Nephron progenitor cell (in vitro differentiated cells): ENCODE results near the gene SLC25A11.

ENCODE experiments used
- DNase-seq: peaks from one replicate; pipeline ENCODE4 v3.0.0; 2021
- H3K27ac Mint-ChIP-seq: 2 replicates; pipeline ENCODE4 v1.8.0; 2021; ENCODE audit warnings: mild to moderate bottlenecking, moderate library complexity, mixed read lengths
- H3K27me3 Mint-ChIP-seq: 2 replicates; pipeline ENCODE4 v1.8.0; 2021; ENCODE audit warnings: mild to moderate bottlenecking, low read depth, mixed read lengths; ENCODE audit not compliant: poor library complexity
- H3K36me3 Mint-ChIP-seq: 2 replicates; pipeline ENCODE4 v1.8.0; 2021; ENCODE audit warnings: low read depth, mixed read lengths
- H3K4me1 Mint-ChIP-seq: 2 replicates; pipeline ENCODE4 v1.8.0; 2021; ENCODE audit warnings: mixed read lengths
- H3K4me3 Mint-ChIP-seq: 2 replicates; pipeline ENCODE4 v1.8.0; 2021; ENCODE audit warnings: mild to moderate bottlenecking, moderate library complexity, mixed read lengths
- H3K9me3 Mint-ChIP-seq: 2 replicates; pipeline ENCODE4 v1.8.0; 2021; ENCODE audit warnings: mild to moderate bottlenecking, moderate library complexity, mixed read lengths
- TF ChIP-seq, protein P1 (sequence below): fragments of 200-600 bp; sonication (generic); IDR thresholded peaks from 2 replicates; pipeline ENCODE4 v1.5.0; 2021; ENCODE audit warnings: antibody characterized with exemption

The SLC25A11 gene

DNA sequence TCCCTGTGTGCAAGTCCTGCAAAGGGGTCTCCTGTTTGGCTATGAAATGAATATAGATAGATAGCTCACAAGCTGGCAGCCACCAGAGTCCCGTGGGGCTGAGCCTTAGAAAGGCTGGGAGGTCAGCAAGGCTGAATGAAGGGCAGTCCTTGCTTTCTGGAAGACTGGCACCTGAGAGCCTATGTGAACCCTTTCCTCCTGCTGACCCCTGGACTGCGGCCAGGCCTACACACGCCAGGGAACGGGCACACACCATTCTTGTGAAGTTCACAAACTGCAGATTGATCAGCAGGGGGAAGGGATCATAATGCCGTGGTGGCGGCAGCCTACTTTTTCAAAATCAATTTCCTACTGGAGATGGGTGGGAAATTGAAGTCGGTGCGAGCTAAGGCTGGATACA is 41.5 kb downstream of the SLC25A11 start:
- H3K9me3 Mint-ChIP-seq, result no peaks in the 10 kb centered on the region
- TF ChIP-seq, protein P1, sequence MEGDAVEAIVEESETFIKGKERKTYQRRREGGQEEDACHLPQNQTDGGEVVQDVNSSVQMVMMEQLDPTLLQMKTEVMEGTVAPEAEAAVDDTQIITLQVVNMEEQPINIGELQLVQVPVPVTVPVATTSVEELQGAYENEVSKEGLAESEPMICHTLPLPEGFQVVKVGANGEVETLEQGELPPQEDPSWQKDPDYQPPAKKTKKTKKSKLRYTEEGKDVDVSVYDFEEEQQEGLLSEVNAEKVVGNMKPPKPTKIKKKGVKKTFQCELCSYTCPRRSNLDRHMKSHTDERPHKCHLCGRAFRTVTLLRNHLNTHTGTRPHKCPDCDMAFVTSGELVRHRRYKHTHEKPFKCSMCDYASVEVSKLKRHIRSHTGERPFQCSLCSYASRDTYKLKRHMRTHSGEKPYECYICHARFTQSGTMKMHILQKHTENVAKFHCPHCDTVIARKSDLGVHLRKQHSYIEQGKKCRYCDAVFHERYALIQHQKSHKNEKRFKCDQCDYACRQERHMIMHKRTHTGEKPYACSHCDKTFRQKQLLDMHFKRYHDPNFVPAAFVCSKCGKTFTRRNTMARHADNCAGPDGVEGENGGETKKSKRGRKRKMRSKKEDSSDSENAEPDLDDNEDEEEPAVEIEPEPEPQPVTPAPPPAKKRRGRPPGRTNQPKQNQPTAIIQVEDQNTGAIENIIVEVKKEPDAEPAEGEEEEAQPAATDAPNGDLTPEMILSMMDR, result no peak
- DNase-seq, result no peak
- H3K27ac Mint-ChIP-seq, result peak overlapping the region; percentile 80
- peaks cover 46% of the 10 kb centered on the region for H3K4me1 Mint-ChIP-seq
- H3K4me3 Mint-ChIP-seq, result peak overlapping the region; percentile 68
- peaks cover 13% of the 10 kb centered on the region for H3K27me3 Mint-ChIP-seq
- H3K36me3 Mint-ChIP-seq, result peaks cover 35% of the 10 kb centered on the region

DNA sequence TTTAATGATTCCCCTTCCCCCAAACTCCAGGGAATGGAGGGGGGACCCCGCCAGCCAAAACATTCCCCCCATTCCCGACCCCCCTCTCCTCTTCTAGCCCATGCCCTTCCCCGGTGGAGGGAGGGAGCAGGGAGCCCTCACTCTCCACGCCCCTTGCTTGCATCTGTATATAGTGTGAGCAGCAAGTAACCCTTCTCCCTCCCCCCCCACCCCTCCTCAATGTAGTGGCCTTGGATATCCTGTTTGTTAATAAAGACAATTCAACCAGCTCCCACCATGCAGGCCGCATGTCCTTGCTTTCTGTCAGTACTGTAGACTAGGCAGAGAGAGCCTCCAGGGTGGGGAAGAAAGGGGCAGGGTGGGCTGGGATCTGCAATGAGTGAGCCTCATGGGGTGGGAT is 42.1 kb downstream of the SLC25A11 start:
- Mint-ChIP-seq H3K36me3 (peaks cover 35% of the 10 kb centered on the region), H3K4me3 (peak overlapping the region; percentile 68), H3K9me3 (no peaks in the 10 kb centered on the region), H3K27me3 (peaks cover 16% of the 10 kb centered on the region), H3K4me1 (peaks cover 46% of the 10 kb centered on the region), H3K27ac (no peak overlapping the region)
- TF ChIP-seq, protein P1, result no peak
- no peak for DNase-seq

DNA sequence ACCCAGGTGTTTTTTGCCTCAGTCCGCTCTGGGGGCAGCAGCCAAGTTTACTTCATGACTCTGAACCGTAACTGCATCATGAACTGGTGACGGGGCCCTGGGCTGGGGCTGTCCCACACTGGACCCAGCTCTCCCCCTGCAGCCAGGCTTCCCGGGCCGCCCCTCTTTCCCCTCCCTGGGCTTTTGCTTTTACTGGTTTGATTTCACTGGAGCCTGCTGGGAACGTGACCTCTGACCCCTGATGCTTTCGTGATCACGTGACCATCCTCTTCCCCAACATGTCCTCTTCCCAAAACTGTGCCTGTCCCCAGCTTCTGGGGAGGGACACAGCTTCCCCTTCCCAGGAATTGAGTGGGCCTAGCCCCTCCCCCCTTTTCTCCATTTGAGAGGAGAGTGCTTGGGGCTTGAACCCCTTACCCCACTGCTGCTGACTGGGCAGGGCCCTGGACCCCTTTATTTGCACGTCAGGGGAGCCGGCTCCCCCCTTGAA is 42.6 kb downstream of the SLC25A11 start:
- no peak for DNase-seq
- H3K9me3 Mint-ChIP-seq, result no peaks in the 10 kb centered on the region
- H3K27me3 Mint-ChIP-seq, result peaks cover 12% of the 10 kb centered on the region
- peak overlapping the region; percentile 17 for H3K27ac Mint-ChIP-seq
- TF ChIP-seq, protein P1, result no peak
- H3K4me1 Mint-ChIP-seq, result peaks cover 46% of the 10 kb centered on the region
- H3K36me3 Mint-ChIP-seq, result peaks cover 29% of the 10 kb centered on the region
- H3K4me3 Mint-ChIP-seq, result no peak overlapping the region

DNA sequence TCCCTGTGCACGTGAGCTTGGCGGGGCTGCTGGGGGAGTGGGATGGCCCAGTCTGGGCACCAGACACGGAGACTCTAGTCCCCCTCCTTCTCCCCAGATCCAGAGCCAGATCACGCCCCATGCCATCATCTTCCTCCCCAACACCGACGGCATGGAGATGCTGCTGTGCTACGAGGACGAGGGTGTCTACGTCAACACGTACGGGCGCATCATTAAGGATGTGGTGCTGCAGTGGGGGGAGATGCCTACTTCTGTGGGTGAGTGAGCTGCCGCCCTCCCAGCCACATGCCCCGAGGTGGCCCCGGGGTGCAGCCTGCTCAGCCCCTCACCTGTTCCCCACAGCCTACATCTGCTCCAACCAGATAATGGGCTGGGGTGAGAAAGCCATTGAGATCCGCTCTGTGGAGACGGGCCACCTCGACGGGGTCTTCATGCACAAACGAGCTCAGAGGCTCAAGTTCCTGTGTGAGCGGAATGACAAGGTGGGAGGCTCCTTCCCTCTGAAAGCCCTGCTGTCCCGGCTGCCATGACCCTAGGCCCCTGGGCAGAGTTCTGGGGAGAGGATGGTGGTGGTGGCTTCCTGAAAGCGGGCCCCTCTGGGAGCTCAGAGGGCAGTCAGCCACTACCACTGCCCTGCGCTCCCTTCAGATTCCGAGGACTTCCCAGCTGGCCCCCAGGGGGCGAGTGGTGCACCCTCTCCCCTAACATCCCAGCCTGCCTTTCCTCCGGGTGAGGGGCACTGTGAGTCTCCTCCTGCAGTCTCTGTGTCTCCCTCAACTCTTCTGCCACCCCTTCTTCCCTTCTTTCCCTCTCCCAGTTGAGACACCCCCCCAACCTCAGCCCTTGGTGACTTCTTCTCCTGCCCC is 43.3 kb downstream of the SLC25A11 start:
- TF ChIP-seq, protein P1, result no peak
- Mint-ChIP-seq H3K36me3 (peaks cover 29% of the 10 kb centered on the region), H3K9me3 (no peaks in the 10 kb centered on the region), H3K27ac (peak overlapping the region; percentile 17), H3K4me3 (no peak overlapping the region), H3K4me1 (peaks cover 48% of the 10 kb centered on the region), H3K27me3 (peaks cover 11% of the 10 kb centered on the region)
- no peak for DNase-seq

DNA sequence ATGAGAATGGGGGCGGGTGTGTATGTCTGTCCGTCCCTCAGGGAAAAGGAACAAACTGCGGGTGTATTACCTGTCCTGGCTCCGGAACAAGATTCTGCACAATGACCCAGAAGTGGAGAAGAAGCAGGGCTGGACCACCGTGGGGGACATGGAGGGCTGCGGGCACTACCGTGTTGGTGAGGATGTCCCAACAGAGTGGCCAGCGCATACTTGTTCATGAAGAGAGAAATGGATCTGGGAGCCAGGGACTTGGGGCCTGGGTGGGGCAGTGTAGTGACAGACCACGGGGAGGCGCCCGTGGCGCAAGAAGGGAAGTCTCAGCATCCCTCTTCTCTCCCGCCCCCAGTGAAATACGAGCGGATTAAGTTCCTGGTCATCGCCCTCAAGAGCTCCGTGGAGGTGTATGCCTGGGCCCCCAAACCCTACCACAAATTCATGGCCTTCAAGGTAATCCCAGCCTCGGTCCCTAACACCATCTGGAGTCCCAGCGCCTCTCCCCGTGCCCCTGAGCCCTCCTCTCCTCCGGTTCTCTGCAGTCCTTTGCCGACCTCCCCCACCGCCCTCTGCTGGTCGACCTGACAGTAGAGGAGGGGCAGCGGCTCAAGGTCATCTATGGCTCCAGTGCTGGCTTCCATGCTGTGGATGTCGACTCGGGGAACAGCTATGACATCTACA is 44.1 kb downstream of the SLC25A11 start:
- peaks cover 29% of the 10 kb centered on the region for H3K36me3 Mint-ChIP-seq
- DNase-seq, result no peak
- H3K27me3 Mint-ChIP-seq, result peaks cover 11% of the 10 kb centered on the region
- H3K4me3 Mint-ChIP-seq, result no peak overlapping the region
- H3K4me1 Mint-ChIP-seq, result peaks cover 51% of the 10 kb centered on the region
- TF ChIP-seq, protein P1, result no peak
- H3K27ac Mint-ChIP-seq, result peak overlapping the region; percentile 64
- no peaks in the 10 kb centered on the region for H3K9me3 Mint-ChIP-seq
